GM21786 (cell line): ENCODE results near the gene NFATC2.
"Not testable (repeated sequence)": the region's sequence is repeated elsewhere in the genome, so short reads cannot be mapped to it uniquely, and the experiment has no call there.

ENCODE experiments used
- ATAC-seq: cut with Tn5 transposase; IDR thresholded peaks from one replicate; pipeline ENCODE4 v1.9.1; 2021; ENCODE audit not compliant: unreplicated experiment

The NFATC2 gene

GRCh38 chr20:51361258-51361657, 181.3 kb downstream of the NFATC2 start:
- ATAC-seq, result no peak

GRCh38 chr20:51360451-51361201, 181.9 kb downstream of the NFATC2 start:
- ATAC-seq, result no peak

GRCh38 chr20:51359947-51360346, 182.6 kb downstream of the NFATC2 start:
- ATAC-seq, result no peak

GRCh38 chr20:51359401-51359800, 183.1 kb downstream of the NFATC2 start:
- no peak for ATAC-seq

GRCh38 chr20:51358032-51358724, 184.3 kb downstream of the NFATC2 start:
- no peak for ATAC-seq

GRCh38 chr20:51357543-51357942, 185.0 kb downstream of the NFATC2 start:
- ATAC-seq, result no peak

GRCh38 chr20:51356871-51357270, 185.6 kb downstream of the NFATC2 start:
- ATAC-seq, result no peak

- ATAC-seq, result no peak
These were observed 187.7 kb downstream of the NFATC2 start for GRCh38 chr20:51354769-51355319.

- ATAC-seq, result no peak
These were observed 188.2 kb downstream of the NFATC2 start for GRCh38 chr20:51354191-51354768.

- ATAC-seq, result no peak
These were observed 189.0 kb downstream of the NFATC2 start for GRCh38 chr20:51353491-51353890.

GRCh38 chr20:51352791-51353190, 189.7 kb downstream of the NFATC2 start:
- ATAC-seq, result no peak

- ATAC-seq, result no peak
These were observed 191.4 kb downstream of the NFATC2 start for GRCh38 chr20:51350941-51351631.

- no peak for ATAC-seq
These were observed 193.6 kb downstream of the NFATC2 start for GRCh38 chr20:51348876-51349275.

- no peak for ATAC-seq
These were observed 194.7 kb downstream of the NFATC2 start for GRCh38 chr20:51347831-51348230.

GRCh38 chr20:51346686-51347485, 195.6 kb downstream of the NFATC2 start:
- ATAC-seq, result no peak

- no peak for ATAC-seq
These were observed 196.9 kb downstream of the NFATC2 start for GRCh38 chr20:51345601-51346101.

- not testable (repeated sequence) for ATAC-seq
These were observed 198.7 kb downstream of the NFATC2 start for GRCh38 chr20:51343802-51344201.

- no peak for ATAC-seq
These were observed 199.8 kb downstream of the NFATC2 start for GRCh38 chr20:51342510-51343236.

GRCh38 chr20:51341581-51341980, 200.9 kb downstream of the NFATC2 start:
- ATAC-seq, result no peak

GRCh38 chr20:51340451-51340840, 202.1 kb downstream of the NFATC2 start:
- no peak for ATAC-seq
